Measurements from ENCODE around the gene C19orf81.

The C19orf81 gene

GRCh38 chr19:50633359-50633758 lies 15.9 kb upstream of the C19orf81 start:
- DNase-seq (ENCODE audit: low read depth, low spot score): no peak
- in situ Hi-C loops (cut with HindIII; ENCODE audit: low sequenced_read_pairs): no loop called here
- H3K4me3 ChIP-seq (ENCODE audit: low read depth, low read length): no peak overlapping the region
- TF ChIP-seq, protein P1, sequence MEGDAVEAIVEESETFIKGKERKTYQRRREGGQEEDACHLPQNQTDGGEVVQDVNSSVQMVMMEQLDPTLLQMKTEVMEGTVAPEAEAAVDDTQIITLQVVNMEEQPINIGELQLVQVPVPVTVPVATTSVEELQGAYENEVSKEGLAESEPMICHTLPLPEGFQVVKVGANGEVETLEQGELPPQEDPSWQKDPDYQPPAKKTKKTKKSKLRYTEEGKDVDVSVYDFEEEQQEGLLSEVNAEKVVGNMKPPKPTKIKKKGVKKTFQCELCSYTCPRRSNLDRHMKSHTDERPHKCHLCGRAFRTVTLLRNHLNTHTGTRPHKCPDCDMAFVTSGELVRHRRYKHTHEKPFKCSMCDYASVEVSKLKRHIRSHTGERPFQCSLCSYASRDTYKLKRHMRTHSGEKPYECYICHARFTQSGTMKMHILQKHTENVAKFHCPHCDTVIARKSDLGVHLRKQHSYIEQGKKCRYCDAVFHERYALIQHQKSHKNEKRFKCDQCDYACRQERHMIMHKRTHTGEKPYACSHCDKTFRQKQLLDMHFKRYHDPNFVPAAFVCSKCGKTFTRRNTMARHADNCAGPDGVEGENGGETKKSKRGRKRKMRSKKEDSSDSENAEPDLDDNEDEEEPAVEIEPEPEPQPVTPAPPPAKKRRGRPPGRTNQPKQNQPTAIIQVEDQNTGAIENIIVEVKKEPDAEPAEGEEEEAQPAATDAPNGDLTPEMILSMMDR (IDR thresholded peaks at IDR 0.05; ENCODE audit: low read depth, low read length): no peak

DNA sequence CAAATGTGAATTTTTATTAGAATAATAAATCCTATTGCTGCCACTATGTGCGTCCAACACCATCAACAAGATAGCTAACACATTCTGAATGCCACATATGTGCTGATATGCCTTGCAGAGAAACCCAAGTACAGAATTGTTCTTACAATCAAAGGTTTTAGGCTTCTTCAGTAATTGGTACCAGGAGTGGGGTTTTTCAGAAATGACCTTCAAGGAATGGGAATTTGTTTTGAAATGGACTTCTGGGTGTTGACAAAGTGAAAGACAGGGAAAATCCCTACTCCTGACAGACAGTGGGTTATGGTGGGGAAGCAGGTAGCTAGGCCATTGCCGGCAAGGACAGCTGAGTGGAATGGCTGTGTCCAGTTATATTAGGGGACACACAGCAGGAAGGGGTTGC lies 15.3 kb upstream of the C19orf81 start:
- DNase-seq (ENCODE audit: low read depth, low spot score): no peak
- TF ChIP-seq, protein P1 (IDR thresholded peaks at IDR 0.05; ENCODE audit: low read depth, low read length): no peak
- in situ Hi-C loops (cut with HindIII; ENCODE audit: low sequenced_read_pairs): no loop called here
- no peak overlapping the region for H3K4me3 ChIP-seq (ENCODE audit: low read depth, low read length)

- TF ChIP-seq, protein P1 (IDR thresholded peaks at IDR 0.05; ENCODE audit: low read depth, low read length): no peak
- no peak for DNase-seq (ENCODE audit: low read depth, low spot score)
- in situ Hi-C loops (cut with HindIII; ENCODE audit: low sequenced_read_pairs): no loop called here
- H3K4me3 ChIP-seq (ENCODE audit: low read depth, low read length): no peak overlapping the region
Measured at GRCh38 chr19:50636317-50637085, 12.7 kb upstream of the C19orf81 start.

DNA sequence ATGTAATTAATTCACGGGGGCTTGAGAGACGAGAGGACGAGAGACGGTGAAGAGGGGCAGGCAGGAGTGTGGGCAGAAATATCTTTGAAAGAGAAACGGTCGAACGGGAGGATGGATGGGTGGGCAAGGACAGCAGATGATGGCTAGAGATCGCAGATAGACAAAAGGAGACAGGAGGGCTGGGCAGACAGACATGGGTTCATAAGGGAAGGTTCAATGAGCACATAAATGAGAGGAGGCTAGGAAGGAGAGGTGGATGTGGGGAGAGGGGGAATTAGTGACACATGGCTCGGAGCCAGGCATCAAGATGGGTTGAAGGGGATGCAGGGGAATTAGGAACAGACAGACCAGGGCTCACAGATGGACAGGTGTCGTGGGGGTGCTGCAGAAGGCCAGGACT lies 10.6 kb upstream of the C19orf81 start:
- DNase-seq (ENCODE audit: low read depth, low spot score): no peak
- in situ Hi-C loops (cut with HindIII; ENCODE audit: low sequenced_read_pairs): no loop called here
- no peak overlapping the region for H3K4me3 ChIP-seq (ENCODE audit: low read depth, low read length)
- TF ChIP-seq, protein P1 (IDR thresholded peaks at IDR 0.05; ENCODE audit: low read depth, low read length): no peak

- TF ChIP-seq, protein P1 (IDR thresholded peaks at IDR 0.05; ENCODE audit: low read depth, low read length): no peak
- DNase-seq (ENCODE audit: low read depth, low spot score): no peak
- peak within 1 kb of the TSS; percentile 26 for H3K4me3 ChIP-seq (ENCODE audit: low read depth, low read length)
- in situ Hi-C loops (cut with HindIII; ENCODE audit: low sequenced_read_pairs): no loop called here
Measured at GRCh38 chr19:50639121-50640112, 9.8 kb upstream of the C19orf81 start, which contains the start of gene SYT3. Gene SYT3 (minus strand): TSS chr19:50639881. CDS start chr19:50637411, 2,470 bp downstream.

GRCh38 chr19:50640368-50640767 lies 8.9 kb upstream of the C19orf81 start:
- TF ChIP-seq, protein P1 (IDR thresholded peaks at IDR 0.05; ENCODE audit: low read depth, low read length): no peak
- DNase-seq (ENCODE audit: low read depth, low spot score): no peak
- in situ Hi-C loops (cut with HindIII; ENCODE audit: low sequenced_read_pairs): no loop called here
- H3K4me3 ChIP-seq (ENCODE audit: low read depth, low read length): no peak overlapping the region
